Liver (tissue), 9 donors: Measurements from ENCODE around the gene CCDC102B. TPM values are rescaled to one million over a fixed set of nuclear protein-coding genes. Genes with fewer than 3 reads are reported as not detected.

Experiments used
- DNase-seq: peaks from one replicate; pipeline ENCODE4 v3.0.0-alpha.2; 2017; ENCODE audit warnings: low spot score
- H3K27ac ChIP-seq, 2 donors: one replicate each; pipeline ENCODE4 v1.7.0; 2013; ENCODE audit warnings: inconsistent platforms in 2 of 2, low read length in 2 of 2, control low read depth in 1 of 2, low read depth in 1 of 2, mild to moderate bottlenecking in 1 of 2
- H3K27me3 ChIP-seq, 4 donors: one replicate each; pipeline versions ENCODE4 v1.6.1 to v1.7.0; 2013; ENCODE audit warnings: low read length in 3 of 4, inconsistent platforms in 1 of 4, mild to moderate bottlenecking in 1 of 4, moderate library complexity in 1 of 4; ENCODE audit not compliant: control insufficient read depth in 4 of 4, insufficient read depth in 4 of 4
- H3K36me3 ChIP-seq, 4 donors: one replicate each; pipeline versions ENCODE4 v1.6.1 to v1.7.0; 2013; ENCODE audit warnings: low read length in 3 of 4, mild to moderate bottlenecking in 3 of 4, low read depth in 1 of 4, moderate library complexity in 1 of 4; ENCODE audit not compliant: control insufficient read depth in 4 of 4, insufficient read depth in 3 of 4
- H3K4me1 ChIP-seq, 4 donors: one replicate each; pipeline versions ENCODE4 v1.6.1 to v1.7.0; 2013; ENCODE audit warnings: low read length in 3 of 4, mild to moderate bottlenecking in 3 of 4, moderate library complexity in 1 of 4; ENCODE audit not compliant: control insufficient read depth in 4 of 4, insufficient read depth in 4 of 4
- H3K4me3 ChIP-seq, 3 donors: one replicate each; pipeline versions ENCODE4 v1.6.1 to v1.7.0; 2013; ENCODE audit warnings: low read length in 3 of 3, control low read depth in 1 of 3, low read depth in 1 of 3, mild to moderate bottlenecking in 1 of 3
- H3K9ac ChIP-seq, 2 donors: one replicate each; pipeline ENCODE4 v1.7.0; 2013; ENCODE audit warnings: low read length in 2 of 2, mild to moderate bottlenecking in 2 of 2, moderate library complexity in 2 of 2, control low read depth in 1 of 2, low read depth in 1 of 2
- H3K9me3 ChIP-seq, 4 donors: one replicate each; pipeline versions ENCODE4 v1.6.1 to v1.7.0; 2013; ENCODE audit warnings: low read length in 3 of 4; ENCODE audit not compliant: control insufficient read depth in 4 of 4
- ATF3 ChIP-seq: IDR thresholded peaks from 2 replicates; pipeline ENCODE4 v1.6.1; 2016; ENCODE audit warnings: antibody characterized with exemption
- CTCF ChIP-seq: fragments of 150-350 bp; IDR thresholded peaks from 2 replicates; pipeline ENCODE4 v1.5.1; 2017; ENCODE audit warnings: improper control_type of control experiment, low read depth, low read length; ENCODE audit not compliant: missing input control
- EGR1 ChIP-seq, 2 donors: IDR thresholded peaks; 2 replicates each; pipeline ENCODE4 v1.6.1; 2016 to 2018; ENCODE audit warnings: antibody characterized with exemption in 2 of 2, low read depth in 2 of 2
- FOXA1 ChIP-seq: IDR thresholded peaks from 2 replicates; pipeline ENCODE4 v1.6.1; 2016; ENCODE audit warnings: antibody characterized with exemption
- FOXA2 ChIP-seq: IDR thresholded peaks from 2 replicates; pipeline ENCODE4 v1.6.1; 2016; ENCODE audit warnings: antibody characterized with exemption
- GABPA ChIP-seq, 2 donors: IDR thresholded peaks in 1 of 2; conservative IDR thresholded peaks in 1 of 2; 2 replicates each; pipeline ENCODE4 v1.6.1; 2016; ENCODE audit warnings: antibody characterized with exemption in 2 of 2, mild to moderate bottlenecking in 1 of 2, moderate library complexity in 1 of 2
- HNF4A ChIP-seq, 2 donors: conservative IDR thresholded peaks; 2 replicates each; pipeline ENCODE4 v1.6.1; 2016; ENCODE audit warnings: antibody characterized with exemption in 2 of 2, mild to moderate bottlenecking in 2 of 2
- HNF4G ChIP-seq: IDR thresholded peaks from 2 replicates; pipeline ENCODE4 v1.6.1; 2016; ENCODE audit warnings: antibody characterized with exemption
- JUND ChIP-seq, 2 donors: IDR thresholded peaks; 2 replicates each; pipeline ENCODE4 v1.6.1; 2016; ENCODE audit warnings: antibody characterized with exemption in 2 of 2
- MAX ChIP-seq: IDR thresholded peaks from 2 replicates; pipeline ENCODE4 v1.6.1; 2016; ENCODE audit warnings: antibody characterized with exemption
- NR2F2 ChIP-seq: IDR thresholded peaks from 2 replicates; pipeline ENCODE4 v1.6.1; 2016; ENCODE audit warnings: antibody characterized with exemption
- RAD21 ChIP-seq, 2 donors: IDR thresholded peaks; 2 replicates each; pipeline ENCODE4 v1.6.1; 2016; ENCODE audit warnings: antibody characterized with exemption in 2 of 2, mild to moderate bottlenecking in 2 of 2
- REST ChIP-seq: IDR thresholded peaks from 2 replicates; pipeline ENCODE4 v1.6.1; 2016; ENCODE audit warnings: antibody characterized with exemption, mild to moderate bottlenecking
- RXRA ChIP-seq, 2 donors: IDR thresholded peaks; 2 replicates each; pipeline ENCODE4 v1.6.1; 2017 to 2018; ENCODE audit warnings: antibody characterized with exemption in 2 of 2, mild to moderate bottlenecking in 1 of 2
- SP1 ChIP-seq: IDR thresholded peaks from 2 replicates; pipeline ENCODE4 v1.6.1; 2018; ENCODE audit warnings: antibody characterized with exemption, mild to moderate bottlenecking
- TAF1 ChIP-seq: conservative IDR thresholded peaks from 2 replicates; pipeline ENCODE4 v1.6.1; 2016; ENCODE audit warnings: antibody characterized with exemption, mild to moderate bottlenecking
- YY1 ChIP-seq: IDR thresholded peaks from 2 replicates; pipeline ENCODE4 v1.6.1; 2016; ENCODE audit warnings: antibody characterized with exemption, mild to moderate bottlenecking
- ZBTB33 ChIP-seq: IDR thresholded peaks from 2 replicates; pipeline ENCODE4 v1.6.1; 2016; ENCODE audit warnings: antibody characterized with exemption
- WGBS: extraction: QIAGEN DNeasy Blood & Tissue Kit; methylation state at CpG from one replicate; pipeline ENCODE4 v1.1.7; 2013; 5-methylcytosine and 5-hydroxymethylcytosine counted together
- polyA plus RNA-seq, 2 donors: library from polyadenylated mRNA; stranded (reverse) in 1 of 2; unstranded in 1 of 2; fragments of 200-250 nt in 1 of 2; fragments of >200 nt in 1 of 2; fragmentation: Nextera tagmentation in 1 of 2; extraction: Ambion mirVana in 1 of 2; gene quantifications; one replicate each; pipeline versions ENCODE4 v1.2.1 to v1.2.3, GENCODE V29; 2013 to 2015
- total RNA-seq, 2 donors: library from RNA; depleted of rRNA; stranded (reverse); fragments of >200 nt; gene quantifications; one replicate each; pipeline ENCODE4 v1.2.3, GENCODE V29; 2014
- donor health status: healthy.
- donor health status: healthy.
- donor health status: healthy.
- donor health status: healthy.
- donor health status: healthy.

Gene CCDC102B
- total and polyA plus RNA-seq, 4 donors, result 0.54 to 4.5 (median 1.4) TPM

- Histone ChIP-seq H3K27me3 (no peaks in the 10 kb centered on the region), H3K36me3 (no peaks in the 10 kb centered on the region), H3K4me1 (no peaks in the 10 kb centered on the region), H3K9ac (no peak overlapping the region), H3K4me3 (no peak overlapping the region), H3K9me3 (no peaks in the 10 kb centered on the region), H3K27ac (no peak overlapping the region)
- WGBS, result 77% methylated on average over 7 of the region's 7 CpGs
- TF ChIP-seq FOXA2 (no peak), EGR1 (IDR thresholded peaks at IDR 0.05; ENCODE audit: low read depth in 2 of 2) (no peak), REST (no peak), NR2F2 (no peak), FOXA1 (no peak), MAX (no peak), SP1 (no peak), TAF1 (no peak), HNF4G (no peak), YY1 (no peak), RXRA (IDR thresholded peaks at IDR 0.05) (no peak), HNF4A (conservative IDR thresholded peaks at IDR 0.05) (no peak), GABPA (IDR thresholded peaks at IDR 0.05 in 1 of 2, conservative IDR thresholded peaks at IDR 0.05 in 1 of 2) (no peak), ZBTB33 (no peak)
- DNase-seq, result no peak
Observed at GRCh38 chr18:68837665-68838451, 40.0 kb downstream of the CCDC102B start.

- no peak overlapping the region for H3K27ac ChIP-seq
- H3K4me1 ChIP-seq, result no peaks in the 10 kb centered on the region
- no peak overlapping the region for H3K9ac ChIP-seq
- DNase-seq, result no peak
- no peaks in the 10 kb centered on the region for H3K9me3 ChIP-seq
- WGBS, result 77% methylated on average over 4 of the region's 4 CpGs
- no peak overlapping the region for H3K4me3 ChIP-seq
- H3K36me3 ChIP-seq, result no peaks in the 10 kb centered on the region
- H3K27me3 ChIP-seq, result no peaks in the 10 kb centered on the region
- TF ChIP-seq SP1 (no peak), FOXA1 (no peak), ZBTB33 (no peak), ATF3 (no peak), JUND (IDR thresholded peaks at IDR 0.05) (no peak), TAF1 (no peak), CTCF (no peak), HNF4G (no peak), RAD21 (IDR thresholded peaks at IDR 0.05) (no peak), RXRA (IDR thresholded peaks at IDR 0.05) (no peak), EGR1 (IDR thresholded peaks at IDR 0.05; ENCODE audit: low read depth in 2 of 2) (no peak), HNF4A (conservative IDR thresholded peaks at IDR 0.05) (no peak), MAX (no peak), FOXA2 (no peak)
Observed at GRCh38 chr18:68839701-68840100, 41.8 kb downstream of the CCDC102B start.
